Liver (tissue), 3 donors: ENCODE measurements around the gene EYA4.

Source experiments
- CTCF ChIP-seq: fragments of 150-350 bp; IDR thresholded peaks from 2 replicates; pipeline ENCODE4 v1.5.1; 2017; ENCODE audit warnings: improper control_type of control experiment, low read depth, low read length; ENCODE audit not compliant: missing input control
- EGR1 ChIP-seq, 2 donors: IDR thresholded peaks; 2 replicates each; pipeline ENCODE4 v1.6.1; 2016 to 2018; ENCODE audit warnings: antibody characterized with exemption in 2 of 2, low read depth in 2 of 2
- GABPA ChIP-seq, 2 donors: IDR thresholded peaks in 1 of 2; conservative IDR thresholded peaks in 1 of 2; 2 replicates each; pipeline ENCODE4 v1.6.1; 2016; ENCODE audit warnings: antibody characterized with exemption in 2 of 2, mild to moderate bottlenecking in 1 of 2, moderate library complexity in 1 of 2
- JUND ChIP-seq, 2 donors: IDR thresholded peaks; 2 replicates each; pipeline ENCODE4 v1.6.1; 2016; ENCODE audit warnings: antibody characterized with exemption in 2 of 2
- RAD21 ChIP-seq, 2 donors: IDR thresholded peaks; 2 replicates each; pipeline ENCODE4 v1.6.1; 2016; ENCODE audit warnings: antibody characterized with exemption in 2 of 2, mild to moderate bottlenecking in 2 of 2
- TAF1 ChIP-seq: conservative IDR thresholded peaks from 2 replicates; pipeline ENCODE4 v1.6.1; 2016; ENCODE audit warnings: antibody characterized with exemption, mild to moderate bottlenecking
- YY1 ChIP-seq: IDR thresholded peaks from 2 replicates; pipeline ENCODE4 v1.6.1; 2016; ENCODE audit warnings: antibody characterized with exemption, mild to moderate bottlenecking
- ZBTB33 ChIP-seq: IDR thresholded peaks from 2 replicates; pipeline ENCODE4 v1.6.1; 2016; ENCODE audit warnings: antibody characterized with exemption
- donor health status: healthy.
- donor health status: healthy.

- TF ChIP-seq TAF1: peak; percentile 41
- TF ChIP-seq CTCF: no peak
- peak; percentile 22 to 36 for TF ChIP-seq RAD21 (IDR thresholded peaks at IDR 0.05)
- TF ChIP-seq YY1: peak; percentile 77
- TF ChIP-seq GABPA (IDR thresholded peaks at IDR 0.05 in 1 of 2, conservative IDR thresholded peaks at IDR 0.05 in 1 of 2): no peak
- peak in 1 of 2 donors; percentile 48 for TF ChIP-seq EGR1 (IDR thresholded peaks at IDR 0.05; ENCODE audit: low read depth in 2 of 2)
- TF ChIP-seq ZBTB33: peak; percentile 57
- TF ChIP-seq JUND (IDR thresholded peaks at IDR 0.05): peak; percentile 94 to 98
Observed at GRCh38 chr6:133435065-133435728, 194.0 kb downstream of the EYA4 start.
